Fibroblast of lung (primary cell): Measurements from ENCODE around the gene PRRX1. TPM values are rescaled to one million over a fixed set of nuclear protein-coding genes. Genes with fewer than 3 reads are reported as not detected.

Experiments used
- DNase-seq, 2 donors: peaks; one replicate each; pipeline versions ENCODE4 v3.0.0 to v3.0.0-alpha.2; 2010; ENCODE audit warnings: low read depth in 2 of 2
- H2AFZ ChIP-seq: 2 replicates; pipeline ENCODE4 v1.5.1; 2012; ENCODE audit warnings: low read length, control low read depth, inconsistent platforms
- H3K27ac ChIP-seq: 2 replicates; pipeline ENCODE4 v1.5.1; 2011; ENCODE audit warnings: low read length, control low read depth; ENCODE audit not compliant: insufficient read depth
- H3K27me3 ChIP-seq: 2 replicates; pipeline ENCODE4 v1.5.1; 2011; ENCODE audit warnings: mild to moderate bottlenecking, low read length; ENCODE audit not compliant: control insufficient read depth, insufficient read depth
- H3K36me3 ChIP-seq: 2 replicates; pipeline ENCODE4 v1.5.1; 2011; ENCODE audit warnings: low read length; ENCODE audit not compliant: control insufficient read depth, insufficient read depth
- H3K4me1 ChIP-seq: 2 replicates; pipeline ENCODE4 v1.5.1; 2011; ENCODE audit warnings: low read length; ENCODE audit not compliant: control insufficient read depth, insufficient read depth; ENCODE audit errors: extremely low read depth
- H3K4me2 ChIP-seq: 2 replicates; pipeline ENCODE4 v1.5.1; 2011; ENCODE audit warnings: low read length, control low read depth; ENCODE audit not compliant: insufficient read depth; ENCODE audit errors: extremely low read depth
- H3K4me3 ChIP-seq, 4 experiments: fragments of 200-600 bp in 1 of 4; sonication (generic) in 1 of 4; replicated peaks in 1 of 4; 2 replicates each; pipeline ENCODE4 v1.5.1; 2011 to 2016; ENCODE audit warnings: low read length in 4 of 4, low read depth in 3 of 4, mild to moderate bottlenecking in 3 of 4, control low read depth in 2 of 4, inconsistent platforms in 1 of 4, mixed read lengths in 1 of 4; ENCODE audit not compliant: insufficient read depth in 1 of 4; ENCODE audit errors: control extremely low read depth in 1 of 4
- H3K79me2 ChIP-seq: 2 replicates; pipeline ENCODE4 v1.5.1; 2012; ENCODE audit warnings: mild to moderate bottlenecking, low read length, inconsistent platforms; ENCODE audit not compliant: control insufficient read depth, insufficient read depth
- H3K9ac ChIP-seq: 2 replicates; pipeline ENCODE4 v1.5.1; 2011; ENCODE audit warnings: mild to moderate bottlenecking, low read length, control low read depth; ENCODE audit not compliant: insufficient read depth
- H3K9me3 ChIP-seq: 2 replicates; pipeline ENCODE4 v1.5.1; 2012; ENCODE audit warnings: low read depth, low read length; ENCODE audit not compliant: control insufficient read depth, insufficient read depth
- H4K20me1 ChIP-seq: 2 replicates; pipeline ENCODE4 v1.5.1; 2011; ENCODE audit warnings: low read length; ENCODE audit not compliant: control insufficient read depth, insufficient read depth; ENCODE audit errors: extremely low read depth
- CTCF ChIP-seq, 2 donors: IDR thresholded peaks in 1 of 2; conservative IDR thresholded peaks in 1 of 2; 1 replicate in 1 of 2; 2 replicates in 1 of 2; pipeline ENCODE4 v1.5.1; 2011 to 2012; ENCODE audit warnings: low read length in 2 of 2, control low read depth in 1 of 2, inconsistent platforms in 1 of 2, low read depth in 1 of 2, mild to moderate bottlenecking in 1 of 2
- EZH2 ChIP-seq: IDR thresholded peaks from 2 replicates; pipeline ENCODE4 v1.5.1; 2012; ENCODE audit warnings: low read length, control low read depth, mild to moderate bottlenecking; ENCODE audit errors: missing control alignments
- polyA plus RNA-seq, 2 donors: library from polyadenylated mRNA; depleted of rRNA in 1 of 2; stranded (reverse) in 1 of 2; unstranded in 1 of 2; fragments of >200 nt; gene quantifications; 2 replicates each; pipeline ENCODE4 v1.2.1, GENCODE V29; 2011 to 2012; ENCODE audit warnings: missing spikeins in 1 of 2
- total RNA-seq: library from RNA; depleted of rRNA; stranded (reverse); fragments of >200 nt; gene quantifications from 2 replicates; pipeline ENCODE4 v1.2.1, GENCODE V29; 2014

PRRX1 gene
- total and polyA plus RNA-seq, 2 donors (not counting 1 experiment from before 2014, with no cell fraction given): 128 to 349 TPM

- H4K20me1 ChIP-seq: no peaks in the 10 kb centered on the region
- no peaks in the 10 kb centered on the region for H3K9me3 ChIP-seq
- peak overlapping the region; percentile 75 for H3K4me2 ChIP-seq
- DNase-seq: peak; percentile 64 to 91
- no peak overlapping the region for H3K4me3 ChIP-seq
- H3K36me3 ChIP-seq: no peaks in the 10 kb centered on the region
- H3K79me2 ChIP-seq: peaks cover 91% of the 10 kb centered on the region
- H3K27me3 ChIP-seq: no peaks in the 10 kb centered on the region
- H3K4me1 ChIP-seq: peaks cover 24% of the 10 kb centered on the region
- H3K27ac ChIP-seq: peak overlapping the region; percentile 52
- H2AFZ ChIP-seq: no peak overlapping the region
- no peak for TF ChIP-seq CTCF (conservative IDR thresholded peaks at IDR 0.05 in 1 of 2, IDR thresholded peaks at IDR 0.05 in 1 of 2; ENCODE audit: low read depth in 1 of 2, low read length in 2 of 2)
- no peak for TF ChIP-seq EZH2
- peak overlapping the region; percentile 13 for H3K9ac ChIP-seq
Measured at GRCh38 chr1:170698301-170699275, 34.7 kb downstream of the PRRX1 start.

- H3K4me2 ChIP-seq: no peak overlapping the region
- DNase-seq: no peak
- H3K36me3 ChIP-seq: no peaks in the 10 kb centered on the region
- no peak for TF ChIP-seq CTCF (conservative IDR thresholded peaks at IDR 0.05 in 1 of 2, IDR thresholded peaks at IDR 0.05 in 1 of 2; ENCODE audit: low read depth in 1 of 2, low read length in 2 of 2)
- TF ChIP-seq EZH2: no peak
- no peak overlapping the region for H2AFZ ChIP-seq
- H3K4me1 ChIP-seq: peaks cover 21% of the 10 kb centered on the region
- no peak overlapping the region for H3K27ac ChIP-seq
- no peaks in the 10 kb centered on the region for H3K27me3 ChIP-seq
- H3K79me2 ChIP-seq: peaks cover 87% of the 10 kb centered on the region
- H3K4me3 ChIP-seq: no peak overlapping the region
- H3K9me3 ChIP-seq: no peaks in the 10 kb centered on the region
- no peak overlapping the region for H3K9ac ChIP-seq
- no peaks in the 10 kb centered on the region for H4K20me1 ChIP-seq
Measured at GRCh38 chr1:170699696-170700095, 35.8 kb downstream of the PRRX1 start.

- H3K4me1 ChIP-seq: peaks cover 14% of the 10 kb centered on the region
- peak; percentile 29 to 76 for DNase-seq
Measured at GRCh38 chr1:170700842-170701615, 37.1 kb downstream of the PRRX1 start.

More at GRCh38 chr1:170700842-170701615, 37.1 kb downstream of the PRRX1 start:
- Histone ChIP-seq H3K4me3 (no peak overlapping the region), H3K79me2 (peaks cover 85% of the 10 kb centered on the region), H3K9ac (no peak overlapping the region), H2AFZ (no peak overlapping the region), H3K27me3 (no peaks in the 10 kb centered on the region), H4K20me1 (no peaks in the 10 kb centered on the region), H3K27ac (peak overlapping the region; percentile 31), H3K4me2 (no peak overlapping the region), H3K36me3 (no peaks in the 10 kb centered on the region), H3K9me3 (no peaks in the 10 kb centered on the region)
- TF ChIP-seq EZH2 (no peak), CTCF (conservative IDR thresholded peaks at IDR 0.05 in 1 of 2, IDR thresholded peaks at IDR 0.05 in 1 of 2; ENCODE audit: low read depth in 1 of 2, low read length in 2 of 2) (no peak)
